Gastroesophageal sphincter (tissue), 3 donors: ENCODE measurements around the gene KCNT1.

ENCODE experiments used
- CTCF ChIP-seq, 4 experiments: fragments of 200-600 bp in 2 of 4; fragments of 450-650 bp in 2 of 4; sonication (generic) in 1 of 4; IDR thresholded peaks; one replicate each; pipeline ENCODE4 v1.5.1; 2017 to 2019; ENCODE audit warnings: antibody characterized with exemption in 4 of 4, mild to moderate bottlenecking in 2 of 4, moderate library complexity in 2 of 4
- EP300 ChIP-seq: sonication (generic); formaldehyde crosslinking; IDR thresholded peaks from one replicate; pipeline ENCODE4 v1.6.1; 2017; ENCODE audit warnings: antibody characterized with exemption, mild to moderate bottlenecking

DNA sequence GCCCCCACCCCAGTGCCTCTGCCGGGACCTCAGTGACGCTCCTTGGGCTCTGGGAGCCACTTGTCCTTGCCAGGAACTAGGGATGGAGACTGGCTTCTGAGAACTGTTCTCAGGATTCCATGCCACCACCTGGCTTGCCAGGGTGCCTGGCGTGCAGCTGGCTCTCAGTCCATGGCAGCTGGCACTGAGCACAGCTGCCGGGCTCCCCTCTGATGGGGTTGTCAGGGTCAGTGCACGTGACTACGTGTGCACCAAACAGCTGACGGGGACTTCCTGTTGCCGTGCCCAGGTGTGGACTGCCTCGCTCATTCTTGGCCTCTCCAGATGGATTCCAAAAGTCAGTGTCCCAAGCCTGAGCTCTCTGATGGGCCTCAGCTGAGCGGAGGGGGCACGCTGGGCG is 9.4 kb downstream of the KCNT1 start:
- no peak for TF ChIP-seq CTCF (IDR thresholded peaks at IDR 0.05)
- no peak for TF ChIP-seq EP300
